MG63 (cell line): ENCODE data around the gene INF2. TPM values are rescaled to one million over a fixed set of nuclear protein-coding genes. Genes with fewer than 3 reads are reported as not detected.
"Not testable (repeated sequence)": the region's sequence is repeated elsewhere in the genome, so short reads cannot be mapped to it uniquely, and the experiment has no call there.

Experiments
- DNase-seq: peaks from one replicate; pipeline ENCODE4 v3.0.0-alpha.2; 2020
- H3K27me3 ChIP-seq: fragments of 250-450 bp; sonication (Bioruptor Pico); 2 replicates; pipeline ENCODE4 v1.5.1; 2020; ENCODE audit warnings: mild to moderate bottlenecking, moderate library complexity
- H3K36me3 ChIP-seq: fragments of 250-450 bp; sonication (Bioruptor Pico); 2 replicates; pipeline ENCODE4 v1.5.1; 2020; ENCODE audit warnings: mild to moderate bottlenecking, moderate library complexity
- H3K4me3 ChIP-seq: fragments of 250-450 bp; sonication (Bioruptor Pico); 2 replicates; pipeline ENCODE4 v1.5.1; 2020; ENCODE audit warnings: mild to moderate bottlenecking, moderate library complexity
- H3K9me3 ChIP-seq: fragments of 250-450 bp; sonication (Bioruptor Pico); 2 replicates; pipeline ENCODE4 v1.5.1; 2020; ENCODE audit warnings: mild to moderate bottlenecking, moderate library complexity
- total RNA-seq: library from RNA; depleted of rRNA; stranded (reverse); fragments of >200 nt; shearing (Covaris generic); gene quantifications from 2 replicates; pipeline ENCODE4 v1.2.3, GENCODE V29; 2014; ENCODE audit warnings: low replicate concordance

INF2 gene
- total RNA-seq, 1 experiment from 2014 or later = 31.4 TPM

DNA sequence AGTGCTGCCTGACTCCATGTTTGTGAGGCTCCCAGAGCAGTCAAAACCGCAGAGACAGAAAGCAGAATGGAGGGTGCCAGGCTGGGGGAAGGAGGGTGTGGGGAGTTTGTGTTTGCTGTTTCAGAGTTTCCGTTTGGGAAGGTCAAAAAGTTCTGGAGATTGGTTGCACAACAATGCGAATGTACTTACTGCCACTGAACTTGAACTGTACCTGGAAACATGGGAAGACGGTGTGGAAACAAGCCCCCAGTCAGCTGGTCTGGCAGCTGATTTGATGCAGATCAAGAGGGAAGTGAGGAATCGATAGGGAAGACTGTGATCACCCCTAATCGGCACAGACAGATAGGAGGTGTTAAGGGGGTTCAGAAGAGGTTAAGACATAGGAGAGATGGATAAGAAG, 35.3 kb upstream of the INF2 start:
- Histone ChIP-seq H3K9me3 (no peaks in the 10 kb centered on the region), H3K27me3 (no peaks in the 10 kb centered on the region), H3K36me3 (no peaks in the 10 kb centered on the region), H3K4me3 (no peak overlapping the region)
- no peak for DNase-seq

DNA sequence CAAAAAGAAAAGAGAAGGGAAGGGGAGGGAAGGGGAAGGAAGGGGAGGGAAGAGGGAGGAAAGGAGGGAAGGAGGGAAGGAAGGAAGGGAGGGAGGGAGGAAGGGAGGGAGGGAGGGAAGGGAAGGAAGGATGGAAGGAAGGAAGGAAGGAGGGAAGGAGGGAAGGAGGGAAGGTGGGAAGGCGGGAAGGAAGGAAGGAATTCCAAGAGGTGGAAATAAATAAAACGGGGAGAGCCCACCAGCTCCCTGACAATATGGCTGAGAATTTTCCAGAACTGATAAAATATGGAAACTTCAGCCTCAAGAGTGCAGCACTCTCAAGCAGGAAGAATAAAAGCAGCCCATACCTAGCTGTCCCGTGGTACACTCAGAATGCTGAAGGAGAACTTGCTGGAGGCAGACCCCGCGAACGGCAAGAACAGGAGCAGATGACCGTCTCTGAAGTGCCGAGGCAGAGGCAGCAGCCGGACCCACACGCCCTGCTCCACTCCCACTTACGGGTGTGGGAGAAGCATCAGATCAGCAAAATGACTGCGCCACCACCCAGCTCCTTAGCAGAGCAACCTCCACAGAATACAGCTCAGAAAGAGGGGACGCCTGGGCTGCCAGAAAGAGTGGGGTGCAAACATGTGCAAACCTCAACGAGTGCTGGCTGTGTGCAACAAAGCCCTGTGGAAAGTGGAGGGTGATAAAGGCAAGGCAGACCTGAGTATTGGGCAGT, 34.1 kb upstream of the INF2 start:
- DNase-seq = no peak
- Histone ChIP-seq H3K36me3 (no peaks in the 10 kb centered on the region), H3K9me3 (no peaks in the 10 kb centered on the region), H3K4me3 (no peak overlapping the region), H3K27me3 (no peaks in the 10 kb centered on the region)

DNA sequence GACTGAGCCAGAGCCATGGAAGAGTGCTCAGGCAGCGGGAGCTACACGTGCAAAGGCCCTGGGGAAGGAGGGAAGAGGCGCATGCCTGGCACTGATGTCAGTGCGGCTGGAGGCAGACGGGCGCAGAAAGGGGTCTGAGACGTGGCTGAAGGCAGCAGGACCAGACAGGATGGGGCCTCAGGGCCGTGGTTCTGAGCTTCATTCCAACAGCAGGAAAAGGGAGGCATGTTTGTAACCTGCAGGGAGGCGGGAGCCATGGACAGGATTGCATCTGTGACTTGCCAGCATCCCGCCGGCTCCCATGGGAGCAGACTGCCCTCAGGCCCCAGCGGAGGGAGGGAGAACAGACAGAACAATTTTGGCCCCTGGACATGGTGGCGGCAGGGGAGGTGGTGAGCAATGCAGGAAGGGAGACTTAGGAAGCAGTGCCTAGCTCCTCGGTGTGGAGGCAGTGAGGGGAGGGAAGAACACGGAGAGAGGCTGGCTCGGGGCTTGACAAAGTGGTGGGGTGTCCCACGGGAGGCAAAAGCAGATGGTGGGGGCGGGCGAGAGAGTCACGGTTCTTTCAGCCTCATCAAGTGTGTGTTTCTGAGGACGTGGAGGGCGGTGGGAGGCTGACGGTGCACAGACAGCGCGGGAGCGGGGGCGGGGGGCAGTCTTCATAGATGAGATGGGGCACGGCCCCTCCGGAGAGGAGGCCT, 33.3 kb upstream of the INF2 start:
- Histone ChIP-seq H3K9me3 (no peaks in the 10 kb centered on the region), H3K36me3 (no peaks in the 10 kb centered on the region), H3K4me3 (no peak overlapping the region), H3K27me3 (no peaks in the 10 kb centered on the region)
- DNase-seq = no peak

DNA sequence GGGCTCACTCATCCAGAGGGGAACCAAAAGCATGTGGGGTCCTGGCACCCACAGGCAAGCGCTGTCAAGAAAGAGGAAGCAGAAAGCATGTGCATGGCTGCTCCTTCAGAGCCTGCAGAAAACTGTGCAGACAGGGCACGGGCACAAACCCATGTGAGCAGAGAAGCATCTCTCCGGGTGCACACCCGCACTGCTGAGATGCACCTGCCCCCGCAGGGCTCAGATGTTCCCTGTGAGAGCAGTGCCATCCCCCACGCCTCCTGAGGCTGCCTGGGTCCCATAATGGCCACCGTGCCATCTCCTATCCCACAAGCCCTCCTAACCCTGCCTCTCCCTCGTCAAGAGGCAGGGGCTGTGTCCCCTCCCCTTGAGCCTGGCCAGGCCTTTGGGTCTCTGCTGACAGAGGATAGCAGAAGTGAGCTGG, 32.3 kb upstream of the INF2 start:
- H3K9me3 ChIP-seq = no peaks in the 10 kb centered on the region
- no peaks in the 10 kb centered on the region for H3K27me3 ChIP-seq
- H3K4me3 ChIP-seq = no peak overlapping the region
- no peaks in the 10 kb centered on the region for H3K36me3 ChIP-seq
- DNase-seq = no peak

GRCh38 chr14:104657563-104658324, 31.7 kb upstream of the INF2 start:
- Histone ChIP-seq H3K36me3 (no peaks in the 10 kb centered on the region), H3K27me3 (no peaks in the 10 kb centered on the region), H3K9me3 (no peaks in the 10 kb centered on the region), H3K4me3 (no peak overlapping the region)
- DNase-seq = no peak

DNA sequence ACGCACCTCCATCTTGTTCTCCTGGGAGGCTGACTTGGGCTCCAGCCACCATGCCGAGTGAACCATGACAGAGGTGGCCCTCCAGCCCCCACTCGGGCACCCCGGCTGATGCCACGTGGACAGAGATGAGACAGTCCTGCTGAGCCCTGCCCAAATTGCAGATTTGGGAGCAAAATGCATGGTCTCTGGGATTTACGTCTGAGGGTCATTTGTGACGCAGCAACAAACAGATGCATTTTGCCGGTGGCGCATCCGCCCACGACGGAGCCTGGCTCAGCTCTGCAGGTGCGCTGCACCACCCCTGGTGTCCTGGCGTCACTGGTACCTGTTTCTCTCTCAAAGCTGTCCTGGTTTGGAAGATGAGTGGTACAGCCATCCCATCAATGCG, 31.1 kb upstream of the INF2 start:
- no peaks in the 10 kb centered on the region for H3K9me3 ChIP-seq
- no peaks in the 10 kb centered on the region for H3K36me3 ChIP-seq
- DNase-seq = no peak
- no peaks in the 10 kb centered on the region for H3K27me3 ChIP-seq
- no peak overlapping the region for H3K4me3 ChIP-seq

GRCh38 chr14:104659146-104659545, 30.3 kb upstream of the INF2 start:
- no peak for DNase-seq
- H3K9me3 ChIP-seq = no peaks in the 10 kb centered on the region

GRCh38 chr14:104659764-104660523, 29.5 kb upstream of the INF2 start:
- no peaks in the 10 kb centered on the region for H3K27me3 ChIP-seq
- no peaks in the 10 kb centered on the region for H3K9me3 ChIP-seq
- H3K36me3 ChIP-seq = no peaks in the 10 kb centered on the region
- no peak overlapping the region for H3K4me3 ChIP-seq
- DNase-seq = no peak

More at GRCh38 chr14:104659146-104659545, 30.3 kb upstream of the INF2 start:
- Histone ChIP-seq H3K36me3 (no peaks in the 10 kb centered on the region), H3K4me3 (no peak overlapping the region), H3K27me3 (no peaks in the 10 kb centered on the region)

- no peak overlapping the region for H3K4me3 ChIP-seq
- H3K27me3 ChIP-seq = no peaks in the 10 kb centered on the region
- no peak for DNase-seq
- no peaks in the 10 kb centered on the region for H3K36me3 ChIP-seq
- no peaks in the 10 kb centered on the region for H3K9me3 ChIP-seq
These were observed 28.8 kb upstream of the INF2 start for GRCh38 chr14:104660597-104660996.

DNA sequence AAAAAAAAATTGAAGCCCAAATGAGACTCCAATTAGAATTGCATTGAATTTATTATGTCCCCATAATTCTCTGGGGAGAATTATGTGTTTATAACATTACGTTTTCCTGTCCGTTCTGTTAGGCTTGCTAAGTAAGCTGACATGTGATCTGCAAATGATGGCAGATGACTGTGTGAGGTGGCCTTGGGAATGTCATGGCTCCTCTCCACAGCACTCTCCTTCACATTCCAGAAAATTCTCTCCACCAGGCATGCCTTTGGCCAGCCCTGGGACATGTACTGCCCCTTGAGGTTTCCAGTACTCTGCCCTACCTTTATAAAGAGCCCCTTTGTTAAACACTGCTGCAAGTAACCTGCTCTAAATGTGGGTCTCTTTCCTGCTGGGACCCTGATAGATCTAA, 28.3 kb upstream of the INF2 start:
- Histone ChIP-seq H3K9me3 (no peaks in the 10 kb centered on the region), H3K36me3 (no peaks in the 10 kb centered on the region), H3K4me3 (no peak overlapping the region), H3K27me3 (no peaks in the 10 kb centered on the region)
- DNase-seq = no peak

- H3K4me3 ChIP-seq, H3K9me3 ChIP-seq, DNase-seq, H3K27me3 ChIP-seq, H3K36me3 ChIP-seq: not testable (repeated sequence)
These were observed 27.8 kb upstream of the INF2 start for GRCh38 chr14:104661528-104662157.

- not testable (repeated sequence) for H3K27me3 ChIP-seq, H3K4me3 ChIP-seq, H3K36me3 ChIP-seq, DNase-seq, H3K9me3 ChIP-seq
These were observed 26.9 kb upstream of the INF2 start for GRCh38 chr14:104662472-104662871.

DNA sequence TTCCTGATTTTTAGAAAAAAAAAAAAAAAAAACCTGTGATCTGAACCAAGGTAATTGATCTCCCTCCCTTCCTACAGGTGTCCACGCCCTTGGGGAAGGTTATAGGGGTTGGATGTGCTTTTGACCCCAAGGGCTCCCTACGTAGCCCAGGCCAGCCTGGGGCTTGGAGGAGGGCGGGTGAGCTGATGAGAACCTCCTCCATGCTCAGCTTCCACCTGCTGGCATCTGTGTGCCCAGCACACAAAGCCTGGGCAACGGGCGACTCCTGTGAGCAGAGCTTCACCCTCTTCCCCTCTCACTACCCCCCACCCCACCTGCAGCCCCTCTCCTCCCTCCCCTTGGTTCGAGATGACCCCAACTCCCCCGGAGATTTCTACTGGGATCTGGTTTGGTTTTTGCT, 25.3 kb upstream of the INF2 start:
- no peak for DNase-seq

GRCh38 chr14:104664588-104664987, 24.8 kb upstream of the INF2 start:
- Histone ChIP-seq H3K9me3 (no peaks in the 10 kb centered on the region), H3K27me3 (no peaks in the 10 kb centered on the region), H3K4me3 (no peak overlapping the region), H3K36me3 (no peaks in the 10 kb centered on the region)
- no peak for DNase-seq

More for the DNA sequence above, 25.3 kb upstream of the INF2 start:
- Histone ChIP-seq H3K36me3 (no peaks in the 10 kb centered on the region), H3K4me3 (no peak overlapping the region), H3K27me3 (no peaks in the 10 kb centered on the region), H3K9me3 (no peaks in the 10 kb centered on the region)

- DNase-seq = no peak
- Histone ChIP-seq H3K9me3 (no peaks in the 10 kb centered on the region), H3K36me3 (no peaks in the 10 kb centered on the region), H3K4me3 (no peak overlapping the region), H3K27me3 (no peaks in the 10 kb centered on the region)
These were observed 24.2 kb upstream of the INF2 start for GRCh38 chr14:104665114-104665656.
